Adrenal gland (tissue), 5 donors: ENCODE measurements around the gene TCN1.

Experiments used
- POLR2A ChIP-seq, 2 donors: fragments of 450-650 bp; IDR thresholded peaks; one replicate each; pipeline ENCODE4 v1.6.1; 2017; ENCODE audit warnings: antibody characterized with exemption in 2 of 2, mild to moderate bottlenecking in 2 of 2, moderate library complexity in 1 of 2
- TF ChIP-seq, protein P1 (sequence below), 6 experiments: fragments of 450-650 bp in 4 of 6; fragments of 200-600 bp in 2 of 6; sonication (generic) in 1 of 6; IDR thresholded peaks; 1 replicate in 5 of 6; 2 replicates in 1 of 6; pipeline versions ENCODE4 v1.5.1 to v1.8.0; 2016 to 2021; ENCODE audit warnings: antibody characterized with exemption in 6 of 6, mild to moderate bottlenecking in 2 of 6, moderate library complexity in 1 of 6
- donor health status: DM: no; HTN: no; CAD: no.

DNA sequence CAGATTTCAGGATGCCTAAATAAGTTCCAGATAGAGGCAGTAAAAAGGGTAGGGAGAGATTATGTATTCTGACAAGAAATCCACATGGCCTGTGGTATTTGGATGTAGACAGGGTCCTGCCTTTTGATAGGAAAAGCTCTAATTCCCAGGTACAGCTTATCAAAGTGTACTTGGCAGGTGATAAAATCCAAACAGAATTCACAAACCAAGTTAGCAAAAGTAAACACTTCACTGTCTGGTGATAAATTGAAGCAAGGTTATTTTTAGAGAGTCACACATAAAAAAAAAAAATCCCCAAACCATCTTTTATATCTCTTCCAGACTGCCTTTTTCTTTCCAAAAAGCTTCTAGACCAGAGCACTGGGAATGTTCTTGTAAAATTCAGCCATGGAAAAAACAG is 26.7 kb downstream of the TCN1 start:
- TF ChIP-seq, protein P1, sequence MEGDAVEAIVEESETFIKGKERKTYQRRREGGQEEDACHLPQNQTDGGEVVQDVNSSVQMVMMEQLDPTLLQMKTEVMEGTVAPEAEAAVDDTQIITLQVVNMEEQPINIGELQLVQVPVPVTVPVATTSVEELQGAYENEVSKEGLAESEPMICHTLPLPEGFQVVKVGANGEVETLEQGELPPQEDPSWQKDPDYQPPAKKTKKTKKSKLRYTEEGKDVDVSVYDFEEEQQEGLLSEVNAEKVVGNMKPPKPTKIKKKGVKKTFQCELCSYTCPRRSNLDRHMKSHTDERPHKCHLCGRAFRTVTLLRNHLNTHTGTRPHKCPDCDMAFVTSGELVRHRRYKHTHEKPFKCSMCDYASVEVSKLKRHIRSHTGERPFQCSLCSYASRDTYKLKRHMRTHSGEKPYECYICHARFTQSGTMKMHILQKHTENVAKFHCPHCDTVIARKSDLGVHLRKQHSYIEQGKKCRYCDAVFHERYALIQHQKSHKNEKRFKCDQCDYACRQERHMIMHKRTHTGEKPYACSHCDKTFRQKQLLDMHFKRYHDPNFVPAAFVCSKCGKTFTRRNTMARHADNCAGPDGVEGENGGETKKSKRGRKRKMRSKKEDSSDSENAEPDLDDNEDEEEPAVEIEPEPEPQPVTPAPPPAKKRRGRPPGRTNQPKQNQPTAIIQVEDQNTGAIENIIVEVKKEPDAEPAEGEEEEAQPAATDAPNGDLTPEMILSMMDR (IDR thresholded peaks at IDR 0.05) = no peak
- no peak for TF ChIP-seq POLR2A (IDR thresholded peaks at IDR 0.05)
